ENCODE results near the gene ARL15.

ARL15 gene

DNA sequence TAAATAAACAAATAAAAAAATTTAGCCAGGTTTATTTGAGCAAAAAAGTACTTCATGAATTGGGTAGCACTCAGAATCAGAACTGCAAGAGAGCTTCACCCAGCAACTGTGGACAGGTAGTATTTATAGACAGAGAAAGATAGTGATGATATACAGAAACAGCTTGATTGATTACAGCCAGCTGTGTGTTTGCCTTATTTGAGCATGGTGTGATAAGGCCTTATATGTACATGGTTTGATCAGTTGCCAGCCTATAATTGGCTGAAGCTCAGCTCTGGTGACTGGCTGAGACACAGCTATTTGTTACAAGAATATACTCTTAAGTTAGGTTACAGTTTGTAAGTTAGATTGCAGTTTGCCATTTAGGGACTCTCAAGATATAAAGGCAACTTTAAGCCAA lies 34.3 kb upstream of the ARL15 start:
- no peak for DNase-seq
- TF ChIP-seq, protein P1, sequence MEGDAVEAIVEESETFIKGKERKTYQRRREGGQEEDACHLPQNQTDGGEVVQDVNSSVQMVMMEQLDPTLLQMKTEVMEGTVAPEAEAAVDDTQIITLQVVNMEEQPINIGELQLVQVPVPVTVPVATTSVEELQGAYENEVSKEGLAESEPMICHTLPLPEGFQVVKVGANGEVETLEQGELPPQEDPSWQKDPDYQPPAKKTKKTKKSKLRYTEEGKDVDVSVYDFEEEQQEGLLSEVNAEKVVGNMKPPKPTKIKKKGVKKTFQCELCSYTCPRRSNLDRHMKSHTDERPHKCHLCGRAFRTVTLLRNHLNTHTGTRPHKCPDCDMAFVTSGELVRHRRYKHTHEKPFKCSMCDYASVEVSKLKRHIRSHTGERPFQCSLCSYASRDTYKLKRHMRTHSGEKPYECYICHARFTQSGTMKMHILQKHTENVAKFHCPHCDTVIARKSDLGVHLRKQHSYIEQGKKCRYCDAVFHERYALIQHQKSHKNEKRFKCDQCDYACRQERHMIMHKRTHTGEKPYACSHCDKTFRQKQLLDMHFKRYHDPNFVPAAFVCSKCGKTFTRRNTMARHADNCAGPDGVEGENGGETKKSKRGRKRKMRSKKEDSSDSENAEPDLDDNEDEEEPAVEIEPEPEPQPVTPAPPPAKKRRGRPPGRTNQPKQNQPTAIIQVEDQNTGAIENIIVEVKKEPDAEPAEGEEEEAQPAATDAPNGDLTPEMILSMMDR (IDR thresholded peaks at IDR 0.05), result no peak
- no peak overlapping the region for H3K4me3 Mint-ChIP-seq
- H3K27me3 Mint-ChIP-seq (ENCODE audit: low read depth, poor library complexity), result no peaks in the 10 kb centered on the region
- no peaks in the 10 kb centered on the region for H3K4me1 Mint-ChIP-seq
- H3K9me3 Mint-ChIP-seq, result peaks cover 45% of the 10 kb centered on the region
- H3K27ac Mint-ChIP-seq, result no peak overlapping the region
- peaks cover 13% of the 10 kb centered on the region for H3K36me3 Mint-ChIP-seq (ENCODE audit: low read depth)

DNA sequence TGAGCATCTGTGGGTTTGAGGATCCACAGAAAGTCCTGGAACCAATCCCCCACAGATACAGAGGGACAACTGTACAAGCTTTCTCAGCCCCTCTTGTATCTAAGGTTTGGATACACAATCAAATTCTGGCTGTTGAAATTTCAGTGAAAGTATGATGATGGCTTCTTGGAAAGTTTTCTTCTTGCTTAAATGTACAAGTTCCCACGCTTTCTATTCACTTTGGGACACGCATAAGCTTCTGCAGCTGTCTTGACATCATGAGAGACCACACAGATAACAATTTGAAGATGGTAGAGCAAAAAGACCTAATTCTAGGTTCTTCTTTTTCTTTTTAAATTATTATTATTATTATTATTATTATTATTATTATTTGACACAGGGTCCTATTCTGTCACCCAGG lies 31.6 kb upstream of the ARL15 start:
- peaks cover 8% of the 10 kb centered on the region for H3K36me3 Mint-ChIP-seq (ENCODE audit: low read depth)
- no peaks in the 10 kb centered on the region for H3K4me1 Mint-ChIP-seq
- TF ChIP-seq, protein P1 (IDR thresholded peaks at IDR 0.05), result no peak
- H3K9me3 Mint-ChIP-seq, result peaks cover 49% of the 10 kb centered on the region
- H3K4me3 Mint-ChIP-seq, result no peak overlapping the region
- H3K27me3 Mint-ChIP-seq (ENCODE audit: low read depth, poor library complexity), result no peaks in the 10 kb centered on the region
- no peak for DNase-seq
- no peak overlapping the region for H3K27ac Mint-ChIP-seq

DNA sequence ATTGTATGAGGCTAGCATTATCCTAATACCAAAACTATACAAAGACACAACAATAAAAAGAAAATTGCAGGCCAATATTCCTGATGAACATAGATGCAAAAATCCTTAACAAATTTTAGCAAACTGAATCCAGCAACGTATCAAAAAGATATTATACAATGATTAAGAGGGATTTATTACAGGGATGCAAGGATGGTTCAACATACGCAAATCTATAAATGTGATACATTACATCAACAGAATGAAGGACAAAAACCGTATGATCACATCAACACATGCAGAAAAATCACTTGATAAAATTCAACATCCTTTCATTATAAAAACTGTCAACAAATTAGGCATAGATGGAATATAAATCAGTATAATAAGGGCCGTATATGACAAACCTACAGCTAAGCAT lies 27.1 kb upstream of the ARL15 start:
- H3K4me3 Mint-ChIP-seq, result no peak overlapping the region
- peaks cover 44% of the 10 kb centered on the region for H3K9me3 Mint-ChIP-seq
- no peak overlapping the region for H3K27ac Mint-ChIP-seq
- TF ChIP-seq, protein P1 (IDR thresholded peaks at IDR 0.05), result no peak
- no peak for DNase-seq
- no peaks in the 10 kb centered on the region for H3K4me1 Mint-ChIP-seq
- peaks cover 4% of the 10 kb centered on the region for H3K27me3 Mint-ChIP-seq (ENCODE audit: low read depth, poor library complexity)
- peaks cover 7% of the 10 kb centered on the region for H3K36me3 Mint-ChIP-seq (ENCODE audit: low read depth)

DNA sequence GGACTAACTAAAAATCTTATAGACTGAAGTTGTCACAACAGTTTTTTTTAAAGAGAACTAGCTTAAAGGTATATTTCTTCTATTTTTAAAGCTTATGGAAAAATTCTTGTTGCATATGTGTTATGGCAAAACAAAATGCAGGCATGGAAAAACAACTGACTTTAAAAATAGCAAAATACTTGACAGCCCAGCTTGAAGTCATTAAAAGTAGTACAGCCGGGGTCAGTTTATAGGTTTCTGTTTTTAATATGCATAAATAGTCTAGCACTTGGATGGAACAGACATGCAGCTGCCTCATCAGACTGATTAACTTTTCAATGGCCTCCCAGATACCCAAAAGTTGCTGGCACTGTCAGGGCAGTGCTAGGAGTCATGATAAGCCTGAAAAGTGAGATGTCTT lies 22.3 kb upstream of the ARL15 start:
- TF ChIP-seq, protein P1 (IDR thresholded peaks at IDR 0.05), result no peak
- H3K4me3 Mint-ChIP-seq, result no peak overlapping the region

DNA sequence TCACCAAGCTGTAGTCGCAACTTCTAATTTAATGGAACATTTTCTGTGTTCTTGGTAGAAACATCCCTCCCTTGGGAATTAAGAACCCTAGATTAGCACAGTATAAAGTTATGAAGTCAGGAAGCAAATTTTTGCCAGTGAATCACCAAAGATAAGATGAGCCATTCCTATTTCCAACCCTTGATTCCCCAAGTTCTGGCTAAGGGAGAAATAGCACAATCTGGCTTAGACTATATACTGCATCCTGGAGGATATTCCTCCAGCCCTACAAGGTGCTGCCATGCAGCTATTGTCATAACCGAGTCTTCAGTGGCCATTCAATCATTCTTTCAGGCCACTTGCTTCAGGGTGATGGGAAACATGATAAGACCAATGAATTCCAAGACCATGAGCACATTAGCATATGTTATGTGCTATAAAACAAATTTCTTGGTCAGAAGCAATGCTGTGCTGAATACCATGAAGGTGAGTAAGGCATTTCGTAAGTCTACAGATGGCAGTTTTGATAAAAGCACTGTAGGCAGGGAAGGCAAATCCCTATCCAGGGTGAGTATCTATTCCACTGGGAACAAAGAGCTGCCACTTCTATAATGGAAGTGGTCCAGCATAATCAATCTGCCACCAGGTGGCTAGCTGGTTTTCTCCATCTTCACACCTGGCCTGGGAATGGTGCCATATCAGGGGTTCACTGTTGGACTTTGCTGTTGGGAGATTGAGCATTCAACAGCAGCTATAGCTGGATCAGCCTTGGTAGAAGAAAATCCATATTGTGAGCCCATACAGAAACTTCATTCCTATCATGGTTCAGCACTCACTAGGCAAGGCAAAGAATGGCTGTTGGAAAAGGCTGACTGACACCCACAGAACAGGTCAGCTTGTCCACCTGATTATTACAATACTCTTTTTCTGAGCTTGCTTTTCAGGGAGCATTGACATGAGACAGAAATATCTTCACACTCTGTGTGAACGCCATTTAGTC lies 19.6 kb upstream of the ARL15 start:
- peaks cover 5% of the 10 kb centered on the region for H3K4me1 Mint-ChIP-seq
- H3K9me3 Mint-ChIP-seq, result peaks cover 8% of the 10 kb centered on the region
- no peak overlapping the region for H3K27ac Mint-ChIP-seq
- peaks cover 4% of the 10 kb centered on the region for H3K36me3 Mint-ChIP-seq (ENCODE audit: low read depth)
- H3K27me3 Mint-ChIP-seq (ENCODE audit: low read depth, poor library complexity), result peaks cover 17% of the 10 kb centered on the region
- TF ChIP-seq, protein P1 (IDR thresholded peaks at IDR 0.05), result no peak
- H3K4me3 Mint-ChIP-seq, result no peak overlapping the region
- no peak for DNase-seq

More for the DNA sequence above, 22.3 kb upstream of the ARL15 start:
- Mint-ChIP-seq H3K27me3 (ENCODE audit: low read depth, poor library complexity) (peaks cover 17% of the 10 kb centered on the region), H3K9me3 (peaks cover 34% of the 10 kb centered on the region), H3K36me3 (ENCODE audit: low read depth) (peaks cover 7% of the 10 kb centered on the region), H3K27ac (no peak overlapping the region), H3K4me1 (no peaks in the 10 kb centered on the region)
- DNase-seq, result no peak

Data from nephron progenitor cell (in vitro differentiated cells).